LNCAP (cell line): Measurements from ENCODE around the gene TAF3.

Experiments used
- CTCF ChIP-seq: fragments of 450-650 bp; IDR thresholded peaks from 2 replicates; pipeline ENCODE4 v1.5.1; 2017; ENCODE audit warnings: mild to moderate bottlenecking

The TAF3 gene

DNA sequence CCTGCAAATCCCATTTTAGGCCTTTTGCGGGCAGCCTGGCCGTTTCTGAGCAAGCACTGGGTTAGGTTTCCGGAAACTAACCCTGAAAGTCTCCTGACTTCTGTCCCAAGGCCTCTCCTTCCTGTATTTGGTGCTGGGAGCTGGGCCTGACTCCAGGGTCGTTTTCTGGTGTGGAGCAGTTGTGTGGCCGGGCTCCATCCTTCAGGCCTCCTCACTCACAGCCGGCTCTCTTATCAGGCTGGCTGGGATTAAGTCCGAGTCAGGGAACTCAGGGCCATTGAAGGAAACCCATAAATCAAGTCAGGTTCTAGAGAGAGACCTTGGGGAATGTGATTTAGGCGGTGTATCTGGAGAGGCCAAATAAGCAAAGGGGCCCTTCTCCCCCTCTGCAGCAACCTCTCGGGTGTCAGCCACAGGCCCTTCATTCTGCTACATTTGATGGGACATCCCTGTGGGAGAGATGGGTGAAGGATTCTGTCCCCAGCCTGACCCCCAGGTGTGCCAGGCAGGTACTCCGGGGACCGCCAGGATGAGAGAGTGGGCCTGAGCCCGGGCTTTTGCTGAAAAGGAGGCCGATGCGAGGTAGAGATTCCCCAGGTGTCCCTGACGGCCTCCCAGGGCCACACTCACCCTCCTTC is 239.4 kb downstream of the TAF3 start:
- TF ChIP-seq CTCF = no peak

- TF ChIP-seq CTCF = no peak
Observed at GRCh38 chr10:8058274-8059111, 240.2 kb downstream of the TAF3 start.

DNA sequence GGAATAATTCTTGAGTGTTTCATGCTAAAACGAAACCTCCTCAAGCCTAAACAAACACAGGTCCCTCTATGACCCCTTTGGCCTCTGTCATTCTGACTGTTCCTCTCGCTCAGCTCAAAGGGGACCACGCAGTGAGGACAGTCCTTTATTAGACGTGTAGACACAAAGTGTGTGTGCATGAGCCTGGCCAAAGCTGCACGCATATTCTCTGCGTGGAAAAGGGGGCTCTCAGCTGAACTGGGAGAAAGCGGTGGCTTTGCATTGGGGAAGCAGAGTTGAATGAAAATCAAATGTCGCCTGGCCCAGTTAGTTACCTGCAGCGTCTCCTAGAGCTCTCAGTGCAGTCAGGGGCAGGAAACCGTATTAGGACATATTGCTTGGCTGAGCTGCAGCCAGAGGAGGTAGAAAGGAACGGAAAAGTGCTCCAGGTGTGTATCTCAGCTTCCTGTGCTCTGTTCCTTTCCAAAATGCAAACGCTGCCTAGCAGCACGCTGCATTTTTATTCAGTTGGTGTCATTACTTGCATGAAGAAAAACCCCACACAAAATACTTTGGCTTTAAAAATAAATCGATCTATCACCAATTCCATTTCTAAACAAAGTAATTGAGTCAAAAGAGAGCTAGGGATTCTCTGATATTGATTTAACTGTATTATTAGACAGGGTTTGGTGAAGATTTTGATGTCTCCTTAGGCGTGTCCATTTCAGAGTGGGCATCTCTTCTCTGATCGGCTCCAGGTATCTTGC is 241.1 kb downstream of the TAF3 start:
- no peak for TF ChIP-seq CTCF

DNA sequence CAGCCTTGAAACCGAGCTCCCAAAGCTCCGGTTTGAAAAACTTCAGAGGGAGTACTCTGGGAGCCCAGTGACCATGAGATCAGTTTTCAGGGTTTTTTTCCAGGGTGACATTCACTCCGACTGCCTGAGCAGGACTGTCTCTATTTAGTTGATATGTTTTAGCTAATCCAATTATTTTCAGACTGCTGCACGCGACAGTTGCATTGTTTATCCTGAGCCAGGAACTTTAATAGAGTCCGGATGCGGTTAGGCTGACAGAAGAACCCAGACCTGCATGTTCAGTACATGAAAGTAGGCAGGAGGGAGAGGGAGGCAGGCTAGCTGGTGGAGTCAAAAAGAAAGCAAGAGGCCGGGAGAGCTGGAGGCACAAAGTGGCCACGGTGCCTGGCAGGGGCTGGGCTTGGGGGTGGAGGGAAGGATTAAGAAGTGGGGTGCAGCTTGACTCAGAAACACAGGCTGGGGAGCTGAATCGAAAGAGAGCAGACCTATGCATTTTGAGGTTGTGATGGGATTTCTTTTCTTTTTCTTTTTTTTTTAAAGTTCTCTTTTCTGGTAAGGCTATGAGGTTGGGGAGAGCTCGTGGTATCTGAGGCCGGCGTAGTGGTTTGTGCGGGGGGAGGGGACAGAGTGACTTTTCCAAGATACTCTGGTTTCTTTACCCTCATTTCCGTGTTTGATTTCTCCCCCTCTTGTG is 241.9 kb downstream of the TAF3 start:
- no peak for TF ChIP-seq CTCF

GRCh38 chr10:8060704-8061121 is 242.4 kb downstream of the TAF3 start:
- no peak for TF ChIP-seq CTCF

- no peak for TF ChIP-seq CTCF
Observed at GRCh38 chr10:8061274-8062211, 243.2 kb downstream of the TAF3 start.
